ENCODE results near the gene RNFT2. TPM values are rescaled to one million over a fixed set of nuclear protein-coding genes. Genes with fewer than 3 reads are reported as not detected.
"Not testable (repeated sequence)": the region's sequence is repeated elsewhere in the genome, so short reads cannot be mapped to it uniquely, and the experiment has no call there.

The RNFT2 gene
- total and polyA plus RNA-seq, 5 donors, result 0.81 to 3.8 (median 2.5) TPM

- Histone ChIP-seq H3K9me3 (ENCODE audit: control insufficient read depth, low read length) (no peaks in the 10 kb centered on the region), H3K27me3 (ENCODE audit: control insufficient read depth, insufficient read depth) (no peaks in the 10 kb centered on the region), H3K4me3 (ENCODE audit: low read length) (no peak overlapping the region), H3K27ac (ENCODE audit: low read length) (no peak overlapping the region), H3K4me1 (ENCODE audit: control insufficient read depth, insufficient read depth, low read length) (peaks cover 2% of the 10 kb centered on the region)
- WGBS, result 91% methylated on average over 7 of the region's 7 CpGs
- ATAC-seq (no peak), DNase-seq (no peak)
- intact Hi-C loops (cut with DNase I), result no loop called here
Observed at GRCh38 chr12:116813271-116814041, 75.3 kb downstream of the RNFT2 start.

GRCh38 chr12:116814766-116815165 lies 76.7 kb downstream of the RNFT2 start:
- H3K4me1 ChIP-seq (ENCODE audit: control insufficient read depth, insufficient read depth, low read length); ATAC-seq; H3K27ac ChIP-seq (ENCODE audit: low read length); H3K4me3 ChIP-seq (ENCODE audit: low read length); H3K27me3 ChIP-seq (ENCODE audit: control insufficient read depth, insufficient read depth); H3K9me3 ChIP-seq (ENCODE audit: control insufficient read depth, low read length); intact Hi-C loops (cut with DNase I); DNase-seq: not testable (repeated sequence)
- WGBS, result 89% methylated on average over 10 of the region's 10 CpGs

- intact Hi-C loops (cut with DNase I), result no loop called here
- Histone ChIP-seq H3K27me3 (ENCODE audit: control insufficient read depth, insufficient read depth) (no peaks in the 10 kb centered on the region), H3K9me3 (ENCODE audit: control insufficient read depth, low read length) (no peaks in the 10 kb centered on the region), H3K4me1 (ENCODE audit: control insufficient read depth, insufficient read depth, low read length) (peaks cover 2% of the 10 kb centered on the region), H3K27ac (ENCODE audit: low read length) (peak overlapping the region; percentile 98), H3K4me3 (ENCODE audit: low read length) (peak overlapping the region; percentile 75)
- DNase-seq (peak; percentile 68 to 81 (median 72)), ATAC-seq (peak; percentile 14 to 73)
- WGBS, result 21% methylated on average over 11 of the region's 11 CpGs
Observed at GRCh38 chr12:116818341-116818856, 80.3 kb downstream of the RNFT2 start.

- DNase-seq, result peak; percentile 94 to 97 (median 97)
- Histone ChIP-seq H3K27me3 (ENCODE audit: control insufficient read depth, insufficient read depth) (no peaks in the 10 kb centered on the region), H3K9me3 (ENCODE audit: control insufficient read depth, low read length) (no peaks in the 10 kb centered on the region), H3K4me1 (ENCODE audit: control insufficient read depth, insufficient read depth, low read length) (peaks cover 2% of the 10 kb centered on the region), H3K27ac (ENCODE audit: low read length) (peak overlapping the region; percentile 98), H3K4me3 (ENCODE audit: low read length) (peak overlapping the region; percentile 75)
- under 1% methylated on average over 70 of the region's 70 CpGs for WGBS
- intact Hi-C loops (cut with DNase I), result no loop called here
- peak; percentile 97 to 99 for ATAC-seq
Observed at GRCh38 chr12:116818948-116819832, 81.1 kb downstream of the RNFT2 start.

- DNase-seq, result no peak
- 92% methylated on average over 10 of the region's 10 CpGs for WGBS
- intact Hi-C loops (cut with DNase I), result no loop called here
- no peaks in the 10 kb centered on the region for H3K27me3 ChIP-seq (ENCODE audit: control insufficient read depth, insufficient read depth)
- H3K27ac ChIP-seq (ENCODE audit: low read length), result no peak overlapping the region
- H3K4me1 ChIP-seq (ENCODE audit: control insufficient read depth, insufficient read depth, low read length), result peaks cover 2% of the 10 kb centered on the region
- ATAC-seq, result no peak
- H3K9me3 ChIP-seq (ENCODE audit: control insufficient read depth, low read length), result peaks cover 2% of the 10 kb centered on the region
- no peak overlapping the region for H3K4me3 ChIP-seq (ENCODE audit: low read length)
Observed at GRCh38 chr12:116820064-116820656, 82.0 kb downstream of the RNFT2 start.

GRCh38 chr12:116821291-116821690 lies 83.2 kb downstream of the RNFT2 start:
- Histone ChIP-seq H3K27ac (ENCODE audit: low read length) (no peak overlapping the region), H3K4me3 (ENCODE audit: low read length) (no peak overlapping the region), H3K27me3 (ENCODE audit: control insufficient read depth, insufficient read depth) (no peaks in the 10 kb centered on the region), H3K4me1 (ENCODE audit: control insufficient read depth, insufficient read depth, low read length) (peaks cover 2% of the 10 kb centered on the region), H3K9me3 (ENCODE audit: control insufficient read depth, low read length) (peaks cover 2% of the 10 kb centered on the region)
- intact Hi-C loops (cut with DNase I), result no loop called here
- DNase-seq (no peak), ATAC-seq (no peak)
- 73% methylated on average over 8 of the region's 8 CpGs for WGBS

- no peaks in the 10 kb centered on the region for H3K4me1 ChIP-seq (ENCODE audit: control insufficient read depth, insufficient read depth, low read length)
- DNase-seq (no peak), ATAC-seq (no peak)
- H3K27me3 ChIP-seq (ENCODE audit: control insufficient read depth, insufficient read depth), result no peaks in the 10 kb centered on the region
- WGBS, result 84% methylated on average over 4 of the region's 4 CpGs
- H3K9me3 ChIP-seq (ENCODE audit: control insufficient read depth, low read length), result peaks cover 2% of the 10 kb centered on the region
- H3K4me3 ChIP-seq (ENCODE audit: low read length), result no peak overlapping the region
- intact Hi-C loops (cut with DNase I), result no loop called here
- no peak overlapping the region for H3K27ac ChIP-seq (ENCODE audit: low read length)
Observed at GRCh38 chr12:116827432-116827831, 89.3 kb downstream of the RNFT2 start.

- no peak for DNase-seq
Observed at GRCh38 chr12:116832353-116832752, 94.2 kb downstream of the RNFT2 start.

GRCh38 chr12:116833474-116833873 lies 95.4 kb downstream of the RNFT2 start:
- intact Hi-C loops (cut with DNase I), result no loop called here
- Histone ChIP-seq H3K9me3 (ENCODE audit: control insufficient read depth, low read length) (no peaks in the 10 kb centered on the region), H3K4me1 (ENCODE audit: control insufficient read depth, insufficient read depth, low read length) (no peaks in the 10 kb centered on the region), H3K27ac (ENCODE audit: low read length) (no peak overlapping the region), H3K4me3 (ENCODE audit: low read length) (no peak overlapping the region), H3K27me3 (ENCODE audit: control insufficient read depth, insufficient read depth) (no peaks in the 10 kb centered on the region)
- ATAC-seq, result no peak
- no peak for DNase-seq
- WGBS, result 81% methylated on average over 10 of the region's 10 CpGs

More at GRCh38 chr12:116832353-116832752, 94.2 kb downstream of the RNFT2 start:
- Histone ChIP-seq H3K9me3 (ENCODE audit: control insufficient read depth, low read length) (no peaks in the 10 kb centered on the region), H3K4me1 (ENCODE audit: control insufficient read depth, insufficient read depth, low read length) (no peaks in the 10 kb centered on the region), H3K27ac (ENCODE audit: low read length) (no peak overlapping the region), H3K4me3 (ENCODE audit: low read length) (no peak overlapping the region), H3K27me3 (ENCODE audit: control insufficient read depth, insufficient read depth) (no peaks in the 10 kb centered on the region)
- no peak for ATAC-seq
- intact Hi-C loops (cut with DNase I), result no loop called here
- WGBS, result 89% methylated on average over 6 of the region's 6 CpGs

- DNase-seq (no peak), ATAC-seq (no peak)
- Histone ChIP-seq H3K9me3 (ENCODE audit: control insufficient read depth, low read length) (no peaks in the 10 kb centered on the region), H3K4me3 (ENCODE audit: low read length) (no peak overlapping the region), H3K27me3 (ENCODE audit: control insufficient read depth, insufficient read depth) (no peaks in the 10 kb centered on the region), H3K4me1 (ENCODE audit: control insufficient read depth, insufficient read depth, low read length) (no peaks in the 10 kb centered on the region), H3K27ac (ENCODE audit: low read length) (no peak overlapping the region)
- intact Hi-C loops (cut with DNase I), result no loop called here
- 78% methylated on average over 1 of the region's 1 CpG for WGBS
Observed at GRCh38 chr12:116835484-116835883, 97.4 kb downstream of the RNFT2 start.

GRCh38 chr12:116837097-116837496 lies 99.0 kb downstream of the RNFT2 start:
- Histone ChIP-seq H3K27ac (ENCODE audit: low read length) (no peak overlapping the region), H3K27me3 (ENCODE audit: control insufficient read depth, insufficient read depth) (no peaks in the 10 kb centered on the region), H3K4me3 (ENCODE audit: low read length) (no peak overlapping the region), H3K4me1 (ENCODE audit: control insufficient read depth, insufficient read depth, low read length) (no peaks in the 10 kb centered on the region), H3K9me3 (ENCODE audit: control insufficient read depth, low read length) (no peaks in the 10 kb centered on the region)
- intact Hi-C loops (cut with DNase I), result no loop called here
- DNase-seq, result no peak
- WGBS, result 62% methylated on average over 9 of the region's 9 CpGs
- no peak for ATAC-seq
